Activated CD8-positive, alpha-beta memory T cell treated with anti-CD3 and anti-CD28 coated beads, Interleukin-2, amount 50 U/mL, for 1 hour (primary cell): Measurements from ENCODE around the gene ABCB11.
"Not testable (repeated sequence)": the region's sequence is repeated elsewhere in the genome, so short reads cannot be mapped to it uniquely, and the experiment has no call there.

ENCODE experiments used
- DNase-seq: peaks from one replicate; pipeline ENCODE4 v3.0.0-alpha.2; 2020; ENCODE audit errors: extremely low read depth

ABCB11 gene

GRCh38 chr2:168932174-168932573 lies 99.0 kb downstream of the ABCB11 start:
- not testable (repeated sequence) for DNase-seq

GRCh38 chr2:168930242-168930641 lies 100.9 kb downstream of the ABCB11 start:
- no peak for DNase-seq

GRCh38 chr2:168929031-168929430 lies 102.1 kb downstream of the ABCB11 start:
- no peak for DNase-seq

- no peak for DNase-seq
Observed at GRCh38 chr2:168928113-168928831, 102.9 kb downstream of the ABCB11 start.

GRCh38 chr2:168926621-168927386 lies 104.3 kb downstream of the ABCB11 start:
- no peak for DNase-seq

- DNase-seq, result no peak
Observed at GRCh38 chr2:168920504-168921157, 110.5 kb downstream of the ABCB11 start.

GRCh38 chr2:168916331-168916675 lies 114.8 kb downstream of the ABCB11 start:
- no peak for DNase-seq

GRCh38 chr2:168915441-168916330 lies 115.4 kb downstream of the ABCB11 start:
- no peak for DNase-seq

GRCh38 chr2:168913495-168913894 lies 117.6 kb downstream of the ABCB11 start:
- no peak for DNase-seq

- no peak for DNase-seq
Observed at GRCh38 chr2:168912901-168913369, 118.2 kb downstream of the ABCB11 start.

- no peak for DNase-seq
Observed at GRCh38 chr2:168912466-168912865, 118.7 kb downstream of the ABCB11 start.

- no peak for DNase-seq
Observed at GRCh38 chr2:168910330-168910729, 120.8 kb downstream of the ABCB11 start.

- no peak for DNase-seq
Observed at GRCh38 chr2:168907940-168908662, 123.0 kb downstream of the ABCB11 start.

- DNase-seq, result no peak
Observed at GRCh38 chr2:168904358-168904757, 126.8 kb downstream of the ABCB11 start.

- no peak for DNase-seq
Observed at GRCh38 chr2:168903888-168904287, 127.2 kb downstream of the ABCB11 start.

GRCh38 chr2:168901003-168901402 lies 130.1 kb downstream of the ABCB11 start, which contains the start of gene G6PC2:
G6PC2 (plus strand) TSS chr2:168901291; CDS start chr2:168901332, 41 bp downstream.
- DNase-seq, result no peak

GRCh38 chr2:168897449-168897848 lies 133.7 kb downstream of the ABCB11 start:
- DNase-seq, result no peak

- DNase-seq, result no peak
Observed at GRCh38 chr2:168896783-168897182, 134.3 kb downstream of the ABCB11 start.

- no peak for DNase-seq
Observed at GRCh38 chr2:168895771-168896170, 135.4 kb downstream of the ABCB11 start.

GRCh38 chr2:168894720-168895119 lies 136.4 kb downstream of the ABCB11 start:
- no peak for DNase-seq

GRCh38 chr2:168894101-168894500 lies 137.0 kb downstream of the ABCB11 start:
- DNase-seq, result no peak
